Measurements from ENCODE around the gene DNM3. TPM values are rescaled to one million over a fixed set of nuclear protein-coding genes. Genes with fewer than 3 reads are reported as not detected.

DNM3 gene
- total and polyA plus RNA-seq, 9 of the 15 experiments (the other 6 are each of a cell fraction or from before 2014, with no cell fraction given): 0.08 to 0.36 (median 0.22) TPM; not detected in 1

- Histone ChIP-seq H3K9ac (ENCODE audit: insufficient read depth in 1 of 2, low read depth in 2 of 2, low read length in 2 of 2) (no peak overlapping the region), H3K4me2 (ENCODE audit: insufficient read depth, low read length) (peak overlapping the region; percentile 60), H3K4me1 (replicated peaks in 1 of 2; ENCODE audit: control insufficient read depth in 2 of 2, insufficient read depth in 2 of 2, low read length in 2 of 2) (peaks cover 28 to 47% of the 10 kb centered on the region in 2 experiments), H3K36me3 (ENCODE audit: control insufficient read depth, insufficient read depth, low read length) (no peaks in the 10 kb centered on the region), H3K9me1 (ENCODE audit: control insufficient read depth, insufficient read depth, low read length) (peaks cover 7% of the 10 kb centered on the region), H2AFZ (ENCODE audit: low read depth, low read length) (peak overlapping the region; percentile 99), H3K27ac (ENCODE audit: extremely low read depth, low read depth, low read length) (0 out of 3 replicates have a peak overlapping the region, but pooled peaks have one; percentile 9), H4K20me1 (replicated peaks; ENCODE audit: control insufficient read depth, insufficient read depth, low read length) (no peaks in the 10 kb centered on the region), H3K9me3 (replicated peaks; ENCODE audit: control insufficient read depth, insufficient read depth, low read depth, low read length) (no peaks in the 10 kb centered on the region), H3K79me2 (ENCODE audit: control insufficient read depth, insufficient read depth, low read length) (no peaks in the 10 kb centered on the region), H3K4me3 (no peak overlapping the region), H3K27me3 (ENCODE audit: control insufficient read depth in 2 of 2, insufficient read depth in 2 of 2, low read length in 2 of 2) (no peaks in the 10 kb centered on the region)
- BruUV-seq (replicated peaks): no TSS peak
- FAIRE-seq (peak; percentile 6), DNase-seq (ENCODE audit: extremely low read depth in 1 of 4, low spot score in 3 of 4) (peak in 2 of 4 experiments; percentile 42 to 52), ATAC-seq (peak; percentile 6)
- in situ Hi-C loops (cut with MboI): loop anchor here (5.0 kb wide), 1 partner anchor 276 kb away; no protein-coding TSS in a partner anchor
- ChIA-PET POLR2A (interaction anchor here (0.7 to 2.2 kb wide), 3 partner anchors 18 to 64 kb away, joined by 3 to 8 read pairs (median 3); no protein-coding TSS in a partner anchor), CTCF (ENCODE audit: low intra/inter-chr PET ratio) (interaction anchor here (1.3 to 1.6 kb wide), 2 partner anchors 268 to 291 kb away, joined by 3 to 6 read pairs; no protein-coding TSS in a partner anchor)
- intact Hi-C loops (cut with micrococcal nuclease): loop anchor here (5.0 kb wide), 1 partner anchor 46 kb away; no protein-coding TSS in a partner anchor
- 15% methylated on average over 2 of the region's 2 CpGs for WGBS (ENCODE audit: insufficient coverage, low coverage, missing lambda C conversion rate)
- TF ChIP-seq FOXA3 (CRISPR knock-in tag; conservative IDR thresholded peaks at IDR 0.05 in 1 of 2, IDR thresholded peaks at IDR 0.05 in 1 of 2) (peak in 1 of 2 experiments; percentile 33; a peak in 1 of 4 replicates), HMBOX1 (IDR thresholded peaks at IDR 0.05) (peak; percentile 33; the same call in 1 of the 2 replicates), RUNX1 (IDR thresholded peaks at IDR 0.05; ENCODE audit: low read depth) (no peak), ARID3A (IDR thresholded peaks at IDR 0.05; ENCODE audit: borderline replicate concordance, low read depth, low read length) (0 out of 2 replicates have a peak, but pooled peaks have one; percentile 24), L3MBTL2 (IDR thresholded peaks at IDR 0.05) (0 out of 2 replicates have a peak, but pooled peaks have one; percentile 2), CBFA2T3 (IDR thresholded peaks at IDR 0.05) (peak; percentile 22; the same call in 1 of the 2 replicates), SMARCA4 (IDR thresholded peaks at IDR 0.05) (peak; percentile 69; the same call in 1 of the 2 replicates), KHSRP (IDR thresholded peaks at IDR 0.05) (no peak), VEZF1 (CRISPR knock-in tag; IDR thresholded peaks at IDR 0.05) (peak; percentile 66), LEF1 (IDR thresholded peaks at IDR 0.05) (peak; percentile 83), CCAR2 (IDR thresholded peaks at IDR 0.05; ENCODE audit: low read depth, low read length) (no peak), ZNF184 (CRISPR knock-in tag; IDR thresholded peaks at IDR 0.05) (peak; percentile 98), NEUROD1 (IDR thresholded peaks at IDR 0.05; ENCODE audit: borderline replicate concordance, low read depth, low read length, partially characterized antibody) (peak; percentile 14), GATA2 (CRISPR knock-in tag; IDR thresholded peaks at IDR 0.05) (peak; percentile 25; the same call in 1 of the 2 replicates), TFAM (CRISPR knock-in tag; conservative IDR thresholded peaks at IDR 0.05) (no peak), DPF2 (IDR thresholded peaks at IDR 0.05) (peak; percentile 68), ARID1B (IDR thresholded peaks at IDR 0.05) (peak; percentile 67), ATF3 (IDR thresholded peaks at IDR 0.05) (peak; percentile 55), ATF3 (CRISPR knock-in tag; conservative IDR thresholded peaks at IDR 0.05) (no peak)
Measured at GRCh38 chr1:172451002-172451443, 609.7 kb downstream of the DNM3 start.
